Neural crest cell (in vitro differentiated cells): Measurements from ENCODE around the gene CACNA2D1. TPM values are rescaled to one million over a fixed set of nuclear protein-coding genes. Genes with fewer than 3 reads are reported as not detected.
"Not testable (repeated sequence)": the region's sequence is repeated elsewhere in the genome, so short reads cannot be mapped to it uniquely, and the experiment has no call there.

Experiments
- DNase-seq: peaks from one replicate; pipeline ENCODE4 v3.0.0; 2021; ENCODE audit warnings: low read depth, mixed read lengths, low spot score
- H3K27ac Mint-ChIP-seq: one replicate; pipeline ENCODE4 v1.8.0; 2021; ENCODE audit warnings: mild to moderate bottlenecking, mixed read lengths; ENCODE audit not compliant: unreplicated experiment
- H3K27me3 Mint-ChIP-seq: 2 replicates; pipeline ENCODE4 v1.8.0; 2021; ENCODE audit warnings: low read depth, mild to moderate bottlenecking, mixed read lengths
- H3K36me3 Mint-ChIP-seq: 2 replicates; pipeline ENCODE4 v1.8.0; 2021; ENCODE audit warnings: low read depth, mild to moderate bottlenecking, mixed read lengths
- H3K4me1 Mint-ChIP-seq: 2 replicates; pipeline ENCODE4 v1.8.0; 2021; ENCODE audit warnings: mixed read lengths
- H3K4me3 Mint-ChIP-seq: one replicate; pipeline ENCODE4 v1.8.0; 2021; ENCODE audit warnings: mild to moderate bottlenecking, mixed read lengths
- H3K9me3 Mint-ChIP-seq: 2 replicates; pipeline ENCODE4 v1.8.0; 2021; ENCODE audit warnings: mixed read lengths
- total RNA-seq: library from RNA; stranded (reverse); gene quantifications from 2 replicates; pipeline ENCODE4 v1.2.1, GENCODE V29; 2021
- TF ChIP-seq, protein P1 (sequence below): fragments of 200-600 bp; sonication (generic); conservative IDR thresholded peaks from 2 replicates; pipeline ENCODE4 v1.5.0; 2021; ENCODE audit warnings: antibody characterized with exemption, mild to moderate bottlenecking

The CACNA2D1 gene
- total RNA-seq, 1 donor from 2014 or later = 4.5 TPM

DNA sequence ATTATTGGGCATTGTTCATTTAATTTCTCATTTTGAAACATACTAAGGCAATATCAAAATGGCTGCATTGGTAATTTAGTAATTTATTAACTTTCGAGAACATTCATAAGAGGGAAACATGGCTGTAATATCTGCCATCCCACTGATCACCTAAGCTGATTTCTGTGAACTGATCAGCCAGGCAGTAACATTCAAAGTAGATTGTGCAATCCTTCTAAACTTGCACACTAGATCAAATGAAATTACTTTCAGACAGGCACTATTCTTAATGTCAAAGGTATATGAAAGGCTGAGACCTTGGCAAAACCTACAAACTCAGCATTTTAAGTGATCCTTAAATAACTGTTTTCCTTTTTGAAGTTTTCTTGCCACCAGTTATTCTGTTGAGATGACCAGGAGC is 290.7 kb downstream of the CACNA2D1 start:
- Mint-ChIP-seq H3K4me1 (no peaks in the 10 kb centered on the region), H3K36me3 (no peaks in the 10 kb centered on the region), H3K27ac (no peak overlapping the region), H3K27me3 (peaks cover 6% of the 10 kb centered on the region), H3K4me3 (no peak overlapping the region), H3K9me3 (no peaks in the 10 kb centered on the region)
- no peak for DNase-seq
- TF ChIP-seq, protein P1, sequence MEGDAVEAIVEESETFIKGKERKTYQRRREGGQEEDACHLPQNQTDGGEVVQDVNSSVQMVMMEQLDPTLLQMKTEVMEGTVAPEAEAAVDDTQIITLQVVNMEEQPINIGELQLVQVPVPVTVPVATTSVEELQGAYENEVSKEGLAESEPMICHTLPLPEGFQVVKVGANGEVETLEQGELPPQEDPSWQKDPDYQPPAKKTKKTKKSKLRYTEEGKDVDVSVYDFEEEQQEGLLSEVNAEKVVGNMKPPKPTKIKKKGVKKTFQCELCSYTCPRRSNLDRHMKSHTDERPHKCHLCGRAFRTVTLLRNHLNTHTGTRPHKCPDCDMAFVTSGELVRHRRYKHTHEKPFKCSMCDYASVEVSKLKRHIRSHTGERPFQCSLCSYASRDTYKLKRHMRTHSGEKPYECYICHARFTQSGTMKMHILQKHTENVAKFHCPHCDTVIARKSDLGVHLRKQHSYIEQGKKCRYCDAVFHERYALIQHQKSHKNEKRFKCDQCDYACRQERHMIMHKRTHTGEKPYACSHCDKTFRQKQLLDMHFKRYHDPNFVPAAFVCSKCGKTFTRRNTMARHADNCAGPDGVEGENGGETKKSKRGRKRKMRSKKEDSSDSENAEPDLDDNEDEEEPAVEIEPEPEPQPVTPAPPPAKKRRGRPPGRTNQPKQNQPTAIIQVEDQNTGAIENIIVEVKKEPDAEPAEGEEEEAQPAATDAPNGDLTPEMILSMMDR = no peak

DNA sequence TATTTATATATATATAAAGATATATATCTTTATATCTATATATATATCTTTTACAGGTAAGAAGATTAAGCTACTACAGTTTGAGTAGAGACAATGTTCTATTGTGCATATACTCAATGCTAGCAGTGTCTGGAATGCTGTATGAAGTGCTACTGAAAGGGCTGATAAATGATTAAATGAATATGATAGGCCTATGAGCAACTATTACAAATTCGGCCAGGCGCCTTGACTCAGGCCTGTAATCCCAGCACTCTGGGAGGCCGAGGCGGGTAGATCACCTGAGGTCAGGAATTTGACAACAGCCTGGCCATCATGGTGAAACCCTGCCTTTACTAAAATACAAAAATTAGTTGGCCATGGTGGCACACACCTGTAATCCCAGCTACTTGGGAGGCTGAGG is 297.1 kb downstream of the CACNA2D1 start:
- no peak for DNase-seq
- Mint-ChIP-seq H3K4me3 (no peak overlapping the region), H3K4me1 (no peaks in the 10 kb centered on the region), H3K27me3 (no peaks in the 10 kb centered on the region), H3K9me3 (no peaks in the 10 kb centered on the region), H3K36me3 (no peaks in the 10 kb centered on the region), H3K27ac (no peak overlapping the region)
- TF ChIP-seq, protein P1 = no peak

DNA sequence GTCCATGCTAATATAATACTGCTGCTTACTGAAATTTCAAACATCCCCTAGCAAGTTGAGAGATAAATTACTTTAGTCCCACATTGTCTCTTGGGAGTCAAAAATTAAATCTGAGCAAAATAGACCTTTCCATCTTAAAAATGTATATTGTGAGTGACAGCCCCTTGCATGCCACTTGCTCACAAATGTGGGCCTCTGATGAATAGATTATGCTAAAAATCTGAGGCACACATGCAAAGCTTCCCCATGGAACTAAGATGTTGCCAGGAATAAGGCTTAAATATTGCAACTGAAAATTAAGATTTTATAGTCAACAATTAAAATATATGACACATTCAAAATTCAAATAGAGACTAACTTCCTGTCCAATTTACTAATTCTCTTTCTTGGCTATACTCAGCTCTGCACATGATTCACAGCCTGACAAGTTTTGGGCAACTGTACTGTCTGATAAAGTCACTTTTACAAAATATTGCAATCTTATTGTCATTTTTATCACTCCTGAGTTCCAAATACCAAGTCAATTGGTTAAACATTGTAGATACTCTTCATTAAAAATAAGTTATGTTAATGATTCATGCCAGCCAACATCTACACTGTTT is 301.2 kb downstream of the CACNA2D1 start:
- TF ChIP-seq, protein P1 = no peak
- no peaks in the 10 kb centered on the region for H3K27me3 Mint-ChIP-seq
- no peak overlapping the region for H3K4me3 Mint-ChIP-seq

DNA sequence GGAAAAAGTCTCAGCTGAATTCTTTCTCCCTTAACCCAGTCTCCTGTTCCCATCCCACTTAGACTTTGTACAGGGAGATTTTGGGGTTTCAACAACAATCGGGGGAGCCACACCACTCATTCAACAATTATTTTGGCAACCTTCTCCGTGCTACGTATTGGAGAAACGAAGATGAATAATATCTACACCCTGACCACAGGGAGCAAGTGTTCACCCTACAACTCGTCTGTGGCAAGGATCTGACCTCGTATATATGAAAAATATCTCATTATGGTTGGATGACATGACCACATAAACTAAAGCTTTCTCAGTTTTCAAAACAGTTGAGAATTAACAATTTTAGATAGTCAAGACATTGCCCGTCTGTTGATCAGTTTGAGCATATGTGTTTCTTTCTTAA is 302.1 kb downstream of the CACNA2D1 start:
- H3K4me1 Mint-ChIP-seq = no peaks in the 10 kb centered on the region
- no peak for DNase-seq
- no peaks in the 10 kb centered on the region for H3K27me3 Mint-ChIP-seq
- no peak overlapping the region for H3K4me3 Mint-ChIP-seq
- no peaks in the 10 kb centered on the region for H3K36me3 Mint-ChIP-seq
- H3K27ac Mint-ChIP-seq = no peak overlapping the region
- no peaks in the 10 kb centered on the region for H3K9me3 Mint-ChIP-seq
- TF ChIP-seq, protein P1 = no peak

More for the DNA sequence above, 301.2 kb downstream of the CACNA2D1 start:
- Mint-ChIP-seq H3K9me3 (no peaks in the 10 kb centered on the region), H3K36me3 (no peaks in the 10 kb centered on the region), H3K27ac (no peak overlapping the region), H3K4me1 (no peaks in the 10 kb centered on the region)
- no peak for DNase-seq

DNA sequence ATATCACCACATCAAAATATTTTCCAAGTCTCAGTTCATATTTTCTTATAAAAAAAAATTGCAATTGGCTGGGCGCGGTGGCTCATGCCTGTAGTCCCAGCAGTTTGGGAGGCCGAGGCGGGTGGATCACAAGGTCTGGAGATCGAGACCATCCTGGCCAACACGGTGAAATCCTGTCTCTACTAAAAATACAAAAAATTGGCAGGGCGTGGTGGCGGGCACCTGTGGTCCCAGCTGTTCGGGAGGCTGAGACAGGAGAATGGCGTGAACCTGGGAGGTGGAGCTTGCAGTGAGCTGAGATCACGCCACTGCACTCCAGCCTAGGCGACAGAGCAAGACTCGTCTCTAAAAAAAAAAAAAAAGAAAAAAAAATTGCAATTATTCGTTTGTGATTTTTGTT is 303.0 kb downstream of the CACNA2D1 start:
- H3K36me3 Mint-ChIP-seq, DNase-seq, H3K27ac Mint-ChIP-seq, H3K4me3 Mint-ChIP-seq, H3K9me3 Mint-ChIP-seq, H3K4me1 Mint-ChIP-seq, H3K27me3 Mint-ChIP-seq: not testable (repeated sequence)

DNA sequence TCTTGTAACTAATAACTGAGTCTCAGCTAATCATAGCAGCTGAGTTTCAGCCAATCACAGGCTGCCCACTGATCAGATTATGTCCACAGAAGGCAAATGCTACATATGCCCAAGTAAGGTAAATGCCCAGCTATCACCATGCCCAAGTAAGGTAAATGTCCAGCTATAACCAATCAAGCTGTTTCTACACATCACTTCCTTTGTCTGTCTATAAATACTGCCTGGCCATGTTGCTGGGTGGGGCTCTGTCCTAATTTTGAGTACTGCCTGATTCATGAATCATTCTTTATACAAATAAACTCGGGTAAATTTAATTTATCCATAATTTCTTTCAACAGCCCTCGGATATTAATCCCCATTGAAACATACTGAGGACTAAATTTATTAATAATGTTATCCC is 312.4 kb downstream of the CACNA2D1 start:
- DNase-seq = no peak
- no peak overlapping the region for H3K4me3 Mint-ChIP-seq
- H3K9me3 Mint-ChIP-seq = peaks cover 2% of the 10 kb centered on the region
- no peak overlapping the region for H3K27ac Mint-ChIP-seq
- TF ChIP-seq, protein P1 = no peak
- no peaks in the 10 kb centered on the region for H3K27me3 Mint-ChIP-seq
- no peaks in the 10 kb centered on the region for H3K4me1 Mint-ChIP-seq
- no peaks in the 10 kb centered on the region for H3K36me3 Mint-ChIP-seq
